22Rv1 (cell line): Measurements from ENCODE around the gene RPS23.

Source experiments
- ZFX ChIP-seq: fragments of 450-650 bp; IDR thresholded peaks from 2 replicates; pipeline ENCODE4 v1.6.1; 2017; ENCODE audit warnings: antibody characterized with exemption, borderline replicate concordance
- TF ChIP-seq, protein P1 (sequence below): fragments of 450-650 bp; IDR thresholded peaks from 2 replicates; pipeline ENCODE4 v1.5.1; 2017; ENCODE audit warnings: mild to moderate bottlenecking

DNA sequence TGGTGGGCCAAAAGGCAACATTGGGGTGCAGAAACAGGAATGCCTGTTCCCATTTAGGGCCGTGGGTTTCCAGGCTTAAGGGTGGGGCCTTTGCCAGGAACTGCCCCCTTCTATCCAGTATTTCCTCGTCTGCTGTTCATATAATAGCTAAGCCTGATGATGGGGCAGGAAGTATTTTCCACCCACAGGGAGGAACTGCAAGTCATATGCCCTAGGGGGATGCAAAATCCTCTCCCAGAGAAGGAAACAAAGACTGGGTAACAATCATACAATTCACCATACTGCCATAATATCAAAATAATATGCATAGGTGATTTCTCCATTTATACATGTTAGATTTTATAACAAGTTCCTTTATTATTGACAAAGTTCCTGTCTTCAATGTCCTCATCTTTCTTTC, 20.5 kb upstream of the RPS23 start:
- TF ChIP-seq, protein P1, sequence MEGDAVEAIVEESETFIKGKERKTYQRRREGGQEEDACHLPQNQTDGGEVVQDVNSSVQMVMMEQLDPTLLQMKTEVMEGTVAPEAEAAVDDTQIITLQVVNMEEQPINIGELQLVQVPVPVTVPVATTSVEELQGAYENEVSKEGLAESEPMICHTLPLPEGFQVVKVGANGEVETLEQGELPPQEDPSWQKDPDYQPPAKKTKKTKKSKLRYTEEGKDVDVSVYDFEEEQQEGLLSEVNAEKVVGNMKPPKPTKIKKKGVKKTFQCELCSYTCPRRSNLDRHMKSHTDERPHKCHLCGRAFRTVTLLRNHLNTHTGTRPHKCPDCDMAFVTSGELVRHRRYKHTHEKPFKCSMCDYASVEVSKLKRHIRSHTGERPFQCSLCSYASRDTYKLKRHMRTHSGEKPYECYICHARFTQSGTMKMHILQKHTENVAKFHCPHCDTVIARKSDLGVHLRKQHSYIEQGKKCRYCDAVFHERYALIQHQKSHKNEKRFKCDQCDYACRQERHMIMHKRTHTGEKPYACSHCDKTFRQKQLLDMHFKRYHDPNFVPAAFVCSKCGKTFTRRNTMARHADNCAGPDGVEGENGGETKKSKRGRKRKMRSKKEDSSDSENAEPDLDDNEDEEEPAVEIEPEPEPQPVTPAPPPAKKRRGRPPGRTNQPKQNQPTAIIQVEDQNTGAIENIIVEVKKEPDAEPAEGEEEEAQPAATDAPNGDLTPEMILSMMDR: no peak
- TF ChIP-seq ZFX: no peak
